ENCODE results near the gene CFAP61. TPM values are rescaled to one million over a fixed set of nuclear protein-coding genes. Genes with fewer than 3 reads are reported as not detected.

The CFAP61 gene
- total and polyA plus RNA-seq, 9 of the 15 experiments (the other 6 are each of a cell fraction or from before 2014, with no cell fraction given): 0.11 TPM; not detected in 8

DNA sequence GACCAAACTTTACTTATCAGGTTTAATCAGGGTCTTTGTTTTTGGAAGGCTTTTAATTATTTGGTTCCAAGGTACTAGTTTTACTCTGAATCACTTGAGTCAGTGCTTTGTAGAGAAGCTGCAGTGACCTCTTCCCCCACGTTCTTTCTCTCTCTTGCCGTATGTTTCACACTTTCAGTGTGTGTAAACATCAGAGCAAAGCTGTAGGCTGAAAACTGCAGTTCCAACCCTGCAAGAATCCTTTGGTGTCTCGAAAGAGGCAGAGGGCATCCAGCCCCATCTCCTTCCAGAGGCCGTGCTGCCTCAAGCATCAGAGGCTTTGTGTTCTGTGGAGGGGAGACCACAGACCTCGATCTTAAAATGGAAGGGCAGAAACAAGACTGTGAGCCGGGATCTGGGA lies 42.1 kb downstream of the CFAP61 start:
- Histone ChIP-seq H3K4me3 (no peak overlapping the region), H4K20me1 (replicated peaks; ENCODE audit: control insufficient read depth, insufficient read depth, low read length) (no peaks in the 10 kb centered on the region), H3K4me1 (replicated peaks in 1 of 2; ENCODE audit: control insufficient read depth in 2 of 2, insufficient read depth in 2 of 2, low read length in 2 of 2) (no peaks in the 10 kb centered on the region), H3K27me3 (ENCODE audit: control insufficient read depth in 2 of 2, insufficient read depth in 2 of 2, low read length in 2 of 2) (peaks cover 2 to 10% of the 10 kb centered on the region in 2 experiments; a peak in 2 of 5 replicates), H2AFZ (ENCODE audit: low read depth, low read length) (no peak overlapping the region), H3K9me3 (replicated peaks; ENCODE audit: control insufficient read depth, insufficient read depth, low read depth, low read length) (no peaks in the 10 kb centered on the region), H3K9ac (ENCODE audit: insufficient read depth in 1 of 2, low read depth in 2 of 2, low read length in 2 of 2) (no peak overlapping the region), H3K4me2 (ENCODE audit: insufficient read depth, low read length) (no peak overlapping the region), H3K79me2 (ENCODE audit: control insufficient read depth, insufficient read depth, low read length) (no peaks in the 10 kb centered on the region), H3K27ac (ENCODE audit: extremely low read depth, low read depth, low read length) (no peak overlapping the region), H3K36me3 (ENCODE audit: control insufficient read depth, insufficient read depth, low read length) (no peaks in the 10 kb centered on the region), H3K9me1 (ENCODE audit: control insufficient read depth, insufficient read depth, low read length) (no peaks in the 10 kb centered on the region)
- DNase-seq (ENCODE audit: extremely low read depth in 1 of 4, low spot score in 3 of 4) (no peak), ATAC-seq (no peak), FAIRE-seq (no peak)
- in situ Hi-C loops (cut with MboI): loop anchor here (25.0 kb wide), 2 partner anchors 468 to 718 kb away; no protein-coding TSS in a partner anchor
- BruUV-seq (replicated peaks): no TSS peak
- 3% methylated on average over 5 of the region's 6 CpGs for WGBS (ENCODE audit: insufficient coverage, low coverage, missing lambda C conversion rate)
- TF ChIP-seq LCOR (CRISPR knock-in tag; IDR thresholded peaks at IDR 0.05) (no peak), RNF2 (IDR thresholded peaks at IDR 0.05) (no peak)
- ChIA-PET POLR2A (no interaction called here), CTCF (ENCODE audit: low intra/inter-chr PET ratio) (no interaction called here)
- intact Hi-C loops (cut with micrococcal nuclease): no loop called here

DNA sequence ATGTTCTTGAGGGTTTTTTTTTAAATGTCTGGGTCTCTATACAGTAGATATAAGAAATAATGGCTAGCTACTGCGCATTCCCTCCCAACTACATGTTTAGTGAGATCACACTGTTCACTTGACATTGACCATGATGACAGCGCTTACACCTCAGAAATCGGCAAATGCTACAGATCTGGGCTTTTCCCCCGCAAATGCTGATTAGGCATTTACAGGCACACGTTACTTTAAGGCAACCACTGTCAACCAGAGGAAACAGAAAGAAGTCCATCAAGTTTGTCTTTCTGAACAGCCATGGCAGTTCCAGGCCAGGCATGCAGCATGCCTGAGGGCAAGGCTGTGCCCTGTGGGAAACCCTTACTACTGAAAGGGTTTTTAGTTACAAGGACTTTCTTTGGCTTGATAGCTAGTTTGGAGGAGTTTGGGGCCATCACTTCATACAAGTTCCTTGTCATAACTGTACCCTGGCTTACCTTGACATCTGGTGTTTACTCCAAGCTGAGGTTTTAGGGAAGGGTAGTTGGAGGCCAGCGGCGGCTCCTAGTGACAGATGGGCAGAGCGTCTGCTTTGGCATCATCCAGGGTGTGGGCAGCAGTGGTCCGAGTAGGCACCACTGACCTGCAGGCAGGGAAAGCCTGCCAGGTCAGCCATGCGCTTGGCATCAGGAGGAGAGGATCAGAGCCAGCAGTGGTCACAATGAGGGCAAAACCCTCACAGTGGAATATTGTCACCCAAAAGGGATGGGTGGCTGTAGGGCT lies 43.0 kb downstream of the CFAP61 start:
- H3K9ac ChIP-seq (ENCODE audit: insufficient read depth in 1 of 2, low read depth in 2 of 2, low read length in 2 of 2): no peak overlapping the region
- H3K9me3 ChIP-seq (replicated peaks; ENCODE audit: control insufficient read depth, insufficient read depth, low read depth, low read length): no peaks in the 10 kb centered on the region
- H3K36me3 ChIP-seq (ENCODE audit: control insufficient read depth, insufficient read depth, low read length): no peaks in the 10 kb centered on the region
- ChIA-PET CTCF (ENCODE audit: low intra/inter-chr PET ratio) (no interaction called here), POLR2A (no interaction called here)
- H3K4me2 ChIP-seq (ENCODE audit: insufficient read depth, low read length): no peak overlapping the region
- H3K4me3 ChIP-seq: no peak overlapping the region
- BruUV-seq (replicated peaks): no TSS peak
- no peaks in the 10 kb centered on the region for H3K79me2 ChIP-seq (ENCODE audit: control insufficient read depth, insufficient read depth, low read length)
- no peak overlapping the region for H3K27ac ChIP-seq (ENCODE audit: extremely low read depth, low read depth, low read length)
- intact Hi-C loops (cut with micrococcal nuclease): no loop called here
- TF ChIP-seq NFIX (CRISPR knock-in tag; IDR thresholded peaks at IDR 0.05; ENCODE audit: low read depth) (no peak), ZNF316 (IDR thresholded peaks at IDR 0.05) (0 out of 2 replicates have a peak, but pooled peaks have one; percentile 17)
- ATAC-seq (no peak), FAIRE-seq (no peak), DNase-seq (ENCODE audit: extremely low read depth in 1 of 4, low spot score in 3 of 4) (no peak)
- 1% methylated on average over 6 of the region's 10 CpGs for WGBS (ENCODE audit: insufficient coverage, low coverage, missing lambda C conversion rate)
- no peaks in the 10 kb centered on the region for H4K20me1 ChIP-seq (replicated peaks; ENCODE audit: control insufficient read depth, insufficient read depth, low read length)
- H2AFZ ChIP-seq (ENCODE audit: low read depth, low read length): no peak overlapping the region
- no peaks in the 10 kb centered on the region for H3K4me1 ChIP-seq (replicated peaks in 1 of 2; ENCODE audit: control insufficient read depth in 2 of 2, insufficient read depth in 2 of 2, low read length in 2 of 2)
- H3K9me1 ChIP-seq (ENCODE audit: control insufficient read depth, insufficient read depth, low read length): no peaks in the 10 kb centered on the region
- in situ Hi-C loops (cut with MboI): loop anchor here (25.0 kb wide), 2 partner anchors 467 to 717 kb away; no protein-coding TSS in a partner anchor
- H3K27me3 ChIP-seq (ENCODE audit: control insufficient read depth in 2 of 2, insufficient read depth in 2 of 2, low read length in 2 of 2): peaks cover 2 to 10% of the 10 kb centered on the region in 2 experiments; a peak in 2 of 5 replicates
